Calu3 (cell line): Measurements from ENCODE around the gene SMAD3. TPM values are rescaled to one million over a fixed set of nuclear protein-coding genes. Genes with fewer than 3 reads are reported as not detected.

Experiments used
- BruUV-seq: library from RNA; stranded (reverse); fragments of 400-500 nt; replicated peaks from 2 replicates; lab custom pipeline; 2021; lab: Mats Ljungman, UMichigan
- CTCF ChIA-PET: fragments of 300-600 bp; sonication (Branson Sonifier 250); formaldehyde crosslinking; loops from one replicate; lab custom pipeline; 2022; ENCODE audit warnings: antibody characterized with exemption; lab: Charles Lee
- DNase-seq: peaks from one replicate; pipeline ENCODE4 v3.0.0; 2022
- H3K27ac Mint-ChIP-seq: one replicate; pipeline ENCODE4 v1.8.0; 2022; ENCODE audit warnings: mixed read lengths; ENCODE audit not compliant: unreplicated experiment
- H3K27me3 Mint-ChIP-seq: one replicate; pipeline ENCODE4 v1.8.0; 2022; ENCODE audit warnings: mixed read lengths; ENCODE audit not compliant: unreplicated experiment
- H3K36me3 Mint-ChIP-seq: one replicate; pipeline ENCODE4 v1.8.0; 2022; ENCODE audit warnings: mild to moderate bottlenecking, moderate library complexity, mixed read lengths; ENCODE audit not compliant: insufficient read depth, unreplicated experiment
- H3K4me1 Mint-ChIP-seq: one replicate; pipeline ENCODE4 v1.8.0; 2022; ENCODE audit warnings: mild to moderate bottlenecking, low read depth, mixed read lengths; ENCODE audit not compliant: unreplicated experiment
- H3K4me3 Mint-ChIP-seq: one replicate; pipeline ENCODE4 v1.8.0; 2022; ENCODE audit warnings: mild to moderate bottlenecking, low read depth, moderate library complexity, mixed read lengths; ENCODE audit not compliant: unreplicated experiment
- H3K9me3 Mint-ChIP-seq: one replicate; pipeline ENCODE4 v1.8.0; 2022; ENCODE audit warnings: low read depth, mixed read lengths; ENCODE audit not compliant: unreplicated experiment
- intact Hi-C: fragments of 100-400 bp; cut with micrococcal nuclease; formaldehyde crosslinking; loops from one replicate; pipeline ENCODE4 v1.10.0; 2022; ENCODE audit not compliant: unreplicated experiment
- total RNA-seq: library from RNA; stranded (reverse); gene quantifications from 2 replicates; pipeline ENCODE4 v1.2.3, GENCODE V29; 2022
- TF ChIP-seq, protein P1 (sequence below): fragments of 200-600 bp; IDR thresholded peaks from one replicate; pipeline ENCODE4 v1.8.0; 2022; ENCODE audit warnings: antibody characterized with exemption; ENCODE audit not compliant: unreplicated experiment

SMAD3 gene
- total RNA-seq, 1 experiment from 2014 or later = 121 TPM

GRCh38 chr15:67168694-67169093 lies 103.3 kb downstream of the SMAD3 start:
- CTCF ChIA-PET = no interaction called here
- Mint-ChIP-seq H3K36me3 (peaks cover 91% of the 10 kb centered on the region), H3K9me3 (no peaks in the 10 kb centered on the region), H3K27ac (no peak overlapping the region), H3K4me3 (no peak overlapping the region), H3K4me1 (peaks cover 21% of the 10 kb centered on the region), H3K27me3 (no peaks in the 10 kb centered on the region)
- TF ChIP-seq, protein P1, sequence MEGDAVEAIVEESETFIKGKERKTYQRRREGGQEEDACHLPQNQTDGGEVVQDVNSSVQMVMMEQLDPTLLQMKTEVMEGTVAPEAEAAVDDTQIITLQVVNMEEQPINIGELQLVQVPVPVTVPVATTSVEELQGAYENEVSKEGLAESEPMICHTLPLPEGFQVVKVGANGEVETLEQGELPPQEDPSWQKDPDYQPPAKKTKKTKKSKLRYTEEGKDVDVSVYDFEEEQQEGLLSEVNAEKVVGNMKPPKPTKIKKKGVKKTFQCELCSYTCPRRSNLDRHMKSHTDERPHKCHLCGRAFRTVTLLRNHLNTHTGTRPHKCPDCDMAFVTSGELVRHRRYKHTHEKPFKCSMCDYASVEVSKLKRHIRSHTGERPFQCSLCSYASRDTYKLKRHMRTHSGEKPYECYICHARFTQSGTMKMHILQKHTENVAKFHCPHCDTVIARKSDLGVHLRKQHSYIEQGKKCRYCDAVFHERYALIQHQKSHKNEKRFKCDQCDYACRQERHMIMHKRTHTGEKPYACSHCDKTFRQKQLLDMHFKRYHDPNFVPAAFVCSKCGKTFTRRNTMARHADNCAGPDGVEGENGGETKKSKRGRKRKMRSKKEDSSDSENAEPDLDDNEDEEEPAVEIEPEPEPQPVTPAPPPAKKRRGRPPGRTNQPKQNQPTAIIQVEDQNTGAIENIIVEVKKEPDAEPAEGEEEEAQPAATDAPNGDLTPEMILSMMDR = no peak
- BruUV-seq = no TSS peak
- intact Hi-C loops = no loop called here
- DNase-seq = no peak

- Mint-ChIP-seq H3K36me3 (peaks cover 89% of the 10 kb centered on the region), H3K27ac (no peak overlapping the region), H3K27me3 (no peaks in the 10 kb centered on the region), H3K4me3 (no peak overlapping the region), H3K4me1 (peaks cover 38% of the 10 kb centered on the region), H3K9me3 (no peaks in the 10 kb centered on the region)
- intact Hi-C loops = loop anchor here (10.0 kb wide), 1 partner anchor 226 kb away; no protein-coding TSS in a partner anchor
- TF ChIP-seq, protein P1 = no peak
- DNase-seq = no peak
- no TSS peak for BruUV-seq
- CTCF ChIA-PET = interaction anchor here (0.6 kb wide), 1 partner anchor 814 kb away, joined by 4 read pairs; the partner anchor contains the start of gene TIPIN
Measured at GRCh38 chr15:67170143-67170925, 104.9 kb downstream of the SMAD3 start.

DNA sequence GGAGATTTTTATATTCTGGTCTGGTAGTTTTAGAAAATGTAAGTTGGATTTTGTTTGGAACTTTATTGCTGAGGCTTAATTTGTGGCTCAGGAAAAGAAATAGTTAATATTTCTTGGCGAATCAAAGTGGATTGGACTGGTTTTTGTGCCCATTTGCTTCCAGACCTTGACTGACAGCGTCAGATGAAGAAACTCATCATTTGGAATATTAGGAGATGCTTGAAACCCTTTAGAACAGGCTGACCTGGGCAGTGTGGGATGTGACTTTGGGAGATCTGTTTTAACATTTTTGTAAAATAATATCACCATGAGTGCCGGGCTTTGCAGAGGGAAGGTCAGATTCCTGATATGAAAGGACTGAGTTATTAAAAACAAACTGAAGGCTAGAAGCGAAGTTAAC lies 106.1 kb downstream of the SMAD3 start:
- BruUV-seq = TSS peak; percentile 5
- no peaks in the 10 kb centered on the region for H3K27me3 Mint-ChIP-seq
- no peak overlapping the region for H3K27ac Mint-ChIP-seq
- DNase-seq = no peak
- H3K4me1 Mint-ChIP-seq = peaks cover 49% of the 10 kb centered on the region
- intact Hi-C loops = loop anchor here (10.0 kb wide), 1 partner anchor 227 kb away; no protein-coding TSS in a partner anchor
- H3K4me3 Mint-ChIP-seq = no peak overlapping the region
- no peaks in the 10 kb centered on the region for H3K9me3 Mint-ChIP-seq
- CTCF ChIA-PET = no interaction called here
- TF ChIP-seq, protein P1 = no peak
- peaks cover 90% of the 10 kb centered on the region for H3K36me3 Mint-ChIP-seq

DNA sequence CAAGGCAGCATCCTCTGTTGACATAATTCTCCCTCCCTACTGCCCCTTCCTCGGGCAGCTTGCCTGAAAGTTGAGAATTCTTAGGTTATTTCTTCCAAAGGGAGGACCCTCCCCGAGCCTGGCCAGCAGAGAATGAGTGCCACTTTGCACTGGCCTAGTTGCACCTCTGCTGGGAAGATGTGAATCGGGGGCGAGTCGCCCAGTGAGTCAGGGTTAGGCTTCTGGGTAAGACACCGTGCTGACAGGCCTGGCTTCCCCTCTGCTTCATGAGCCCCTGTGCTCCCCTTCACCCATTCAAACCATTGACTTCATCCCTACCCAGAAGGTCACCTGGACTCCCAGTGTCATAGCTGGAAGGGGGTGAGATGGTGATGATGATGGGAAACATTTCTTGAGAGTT lies 106.8 kb downstream of the SMAD3 start:
- CTCF ChIA-PET = no interaction called here

More for the DNA sequence above, 106.8 kb downstream of the SMAD3 start:
- TF ChIP-seq, protein P1 = no peak
- Mint-ChIP-seq H3K27ac (no peak overlapping the region), H3K4me1 (peaks cover 55% of the 10 kb centered on the region), H3K36me3 (peaks cover 91% of the 10 kb centered on the region), H3K4me3 (no peak overlapping the region), H3K27me3 (no peaks in the 10 kb centered on the region), H3K9me3 (no peaks in the 10 kb centered on the region)
- intact Hi-C loops = loop anchor here (10.0 kb wide), 1 partner anchor 227 kb away; no protein-coding TSS in a partner anchor
- DNase-seq = no peak
- BruUV-seq = no TSS peak
